Left ventricle myocardium inferior (tissue), 1 donor: ENCODE results near the gene MLLT10. TPM values are rescaled to one million over a fixed set of nuclear protein-coding genes. Genes with fewer than 3 reads are reported as not detected.

Experiments used
- DNase-seq: peaks from one replicate; pipeline ENCODE4 v3.0.0-alpha.2; 2020
- H3K27ac ChIP-seq: fragments of 200-600 bp; replicated peaks from 2 replicates; pipeline ENCODE4 v1.8.0; 2021
- H3K27me3 ChIP-seq: fragments of 200-600 bp; 2 replicates; pipeline ENCODE4 v1.8.0; 2021; ENCODE audit warnings: low read depth
- H3K36me3 ChIP-seq: fragments of 200-600 bp; 2 replicates; pipeline ENCODE4 v1.8.0; 2021
- H3K4me1 ChIP-seq: fragments of 200-600 bp; 2 replicates; pipeline ENCODE4 v1.8.0; 2021
- H3K4me3 ChIP-seq: fragments of 200-600 bp; 2 replicates; pipeline ENCODE4 v1.8.0; 2021; ENCODE audit warnings: mild to moderate bottlenecking, moderate library complexity
- H3K9me3 ChIP-seq: fragments of 200-600 bp; replicated peaks from 2 replicates; pipeline ENCODE4 v1.8.0; 2021
- CTCF ChIP-seq: fragments of 200-600 bp; IDR thresholded peaks from 2 replicates; pipeline ENCODE4 v1.8.0; 2021; ENCODE audit warnings: antibody characterized with exemption, mild to moderate bottlenecking, borderline replicate concordance
- intact Hi-C: fragments of 100-400 bp; cut with micrococcal nuclease; formaldehyde crosslinking; loops from one replicate; pipeline ENCODE4 v1.11.0; 2022
- total RNA-seq: library from RNA; stranded (reverse); fragmentation: NEBNext Ultra II Directional; extraction: Animal tissue kit (Norgen Biotek cat#: 25700); gene quantifications from one replicate; pipeline ENCODE4 v1.2.1, GENCODE V29; 2021
- donor health status: DM: no; HTN: yes; CAD: no; lungs with severe emphysema.

MLLT10 gene
- total RNA-seq, 1 donor from 2014 or later, result 18.7 TPM

DNA sequence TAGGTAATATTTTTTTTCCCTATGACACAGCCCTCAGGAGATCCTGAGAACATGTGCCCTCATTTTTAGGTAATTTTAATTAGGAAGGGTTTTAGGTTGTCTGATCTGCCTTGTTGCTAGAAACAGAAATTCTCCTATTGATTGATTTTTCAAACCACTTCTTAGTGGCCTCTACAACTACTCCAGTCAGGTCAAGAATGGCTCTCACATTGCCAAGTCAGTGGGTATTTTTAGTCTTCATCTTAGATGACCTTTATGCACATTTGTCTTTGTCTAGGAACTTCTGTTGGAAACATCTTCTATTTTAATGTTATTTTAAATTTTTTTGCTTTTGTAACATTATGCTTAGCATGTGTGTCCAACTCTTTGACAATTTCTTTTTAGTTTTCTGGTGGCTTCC, 162.3 kb downstream of the MLLT10 start:
- intact Hi-C loops, result no loop called here
- TF ChIP-seq CTCF, result no peak
- no peak overlapping the region for H3K27ac ChIP-seq
- H3K27me3 ChIP-seq, result no peaks in the 10 kb centered on the region
- H3K4me3 ChIP-seq, result no peak overlapping the region
- peaks cover 13% of the 10 kb centered on the region for H3K36me3 ChIP-seq
- H3K9me3 ChIP-seq, result peaks cover 27% of the 10 kb centered on the region
- peaks cover 22% of the 10 kb centered on the region for H3K4me1 ChIP-seq
- DNase-seq, result no peak

DNA sequence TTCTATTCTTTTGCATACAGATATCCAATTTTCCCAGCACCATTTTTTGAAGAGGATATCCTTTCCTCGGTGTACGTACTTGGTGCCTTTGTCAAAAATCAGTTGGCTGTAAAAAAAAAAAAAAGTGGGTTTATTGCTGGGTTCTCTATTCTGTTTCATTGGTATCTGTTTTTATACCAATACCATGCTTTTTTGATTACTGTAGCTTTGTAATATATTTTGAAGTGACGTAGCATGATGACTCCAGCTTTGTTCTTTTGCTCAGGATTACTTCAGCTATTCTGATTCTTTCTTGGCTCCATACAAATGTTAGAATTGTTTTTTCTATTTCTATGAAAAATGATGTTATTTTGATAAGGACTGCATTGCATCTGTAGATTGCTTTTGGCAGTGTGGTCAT, 165.5 kb downstream of the MLLT10 start:
- Histone ChIP-seq H3K9me3 (peaks cover 30% of the 10 kb centered on the region), H3K27me3 (no peaks in the 10 kb centered on the region), H3K36me3 (peaks cover 13% of the 10 kb centered on the region), H3K4me1 (peaks cover 22% of the 10 kb centered on the region), H3K4me3 (no peak overlapping the region), H3K27ac (no peak overlapping the region)
- intact Hi-C loops, result no loop called here
- TF ChIP-seq CTCF, result no peak
- no peak for DNase-seq

- intact Hi-C loops, result no loop called here
- Histone ChIP-seq H3K27ac (no peak overlapping the region), H3K4me3 (no peak overlapping the region), H3K4me1 (peaks cover 20% of the 10 kb centered on the region), H3K27me3 (no peaks in the 10 kb centered on the region), H3K36me3 (peaks cover 13% of the 10 kb centered on the region), H3K9me3 (peaks cover 30% of the 10 kb centered on the region)
- no peak for TF ChIP-seq CTCF
- no peak for DNase-seq
Observed at GRCh38 chr10:21700474-21700873, 166.4 kb downstream of the MLLT10 start.

DNA sequence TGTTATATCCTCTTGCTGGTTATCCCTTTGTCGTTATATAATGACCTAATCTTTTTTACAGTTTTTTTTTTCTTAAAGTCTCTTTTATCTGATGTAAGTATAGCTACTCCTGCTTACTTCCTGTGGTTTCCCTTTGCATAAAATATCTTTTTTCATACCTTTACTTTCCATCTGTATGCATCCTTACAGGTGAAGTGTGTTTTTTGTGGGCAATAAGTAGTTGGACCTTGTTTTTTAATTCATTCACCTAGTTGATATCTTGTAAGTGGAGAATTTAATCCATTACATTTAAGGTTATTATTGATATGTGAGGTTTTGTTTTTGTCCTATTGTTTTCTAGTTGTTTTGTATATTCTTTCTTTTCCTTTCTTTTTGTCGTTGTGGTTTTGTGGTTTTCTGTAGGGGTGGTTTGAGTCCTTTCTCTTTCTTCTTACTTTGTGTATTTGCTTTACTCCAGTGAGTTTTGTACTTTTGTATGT, 168.6 kb downstream of the MLLT10 start:
- H3K4me1 ChIP-seq, result peaks cover 11% of the 10 kb centered on the region
- no peak for TF ChIP-seq CTCF
- H3K27me3 ChIP-seq, result no peaks in the 10 kb centered on the region
- H3K36me3 ChIP-seq, result peaks cover 13% of the 10 kb centered on the region
- H3K4me3 ChIP-seq, result no peak overlapping the region
- no peak for DNase-seq
- H3K9me3 ChIP-seq, result peaks cover 30% of the 10 kb centered on the region
- intact Hi-C loops, result no loop called here
- no peak overlapping the region for H3K27ac ChIP-seq

GRCh38 chr10:21705142-21705827, 171.3 kb downstream of the MLLT10 start:
- Histone ChIP-seq H3K27ac (no peak overlapping the region), H3K4me3 (no peak overlapping the region), H3K4me1 (peaks cover 15% of the 10 kb centered on the region), H3K9me3 (peaks cover 13% of the 10 kb centered on the region), H3K36me3 (peaks cover 3% of the 10 kb centered on the region), H3K27me3 (no peaks in the 10 kb centered on the region)
- no peak for DNase-seq
- intact Hi-C loops, result no loop called here
- no peak for TF ChIP-seq CTCF
